HG03159 (cell line): ENCODE results near the gene CFAP74.

Experiments
- ATAC-seq: cut with Tn5 transposase; IDR thresholded peaks from one replicate; pipeline ENCODE4 v1.9.1; 2021; ENCODE audit warnings: mild to moderate bottlenecking, moderate library complexity; ENCODE audit not compliant: unreplicated experiment

CFAP74 gene

GRCh38 chr1:2022063-2022770 is 18.6 kb upstream of the CFAP74 start:
- no peak for ATAC-seq

GRCh38 chr1:2021550-2021949 is 18.0 kb upstream of the CFAP74 start:
- ATAC-seq, result no peak

GRCh38 chr1:2020310-2020655 is 16.7 kb upstream of the CFAP74 start:
- ATAC-seq, result no peak

- ATAC-seq, result no peak
Observed at GRCh38 chr1:2019571-2020309, 16.2 kb upstream of the CFAP74 start.

- ATAC-seq, result no peak
Observed at GRCh38 chr1:2019172-2019543, 15.6 kb upstream of the CFAP74 start, which contains the start of gene GABRD. Gene GABRD, plus strand, starts transcription at chr1:2019345. Its CDS starts 79 bp downstream, at chr1:2019424.

GRCh38 chr1:2018217-2019171 is 14.9 kb upstream of the CFAP74 start:
- ATAC-seq, result no peak

- no peak for ATAC-seq
Observed at GRCh38 chr1:2016123-2016522, 12.5 kb upstream of the CFAP74 start.

GRCh38 chr1:2014741-2015735 is 11.5 kb upstream of the CFAP74 start:
- no peak for ATAC-seq

- no peak for ATAC-seq
Observed at GRCh38 chr1:2014181-2014580, 10.6 kb upstream of the CFAP74 start.

GRCh38 chr1:2009101-2010053 is 5.8 kb upstream of the CFAP74 start:
- ATAC-seq, result no peak

- ATAC-seq, result no peak
Observed at GRCh38 chr1:2004856-2005255, 1.3 kb upstream of the CFAP74 start.

GRCh38 chr1:2001773-2002411 is 1.7 kb downstream of the CFAP74 start:
- ATAC-seq, result no peak

- no peak for ATAC-seq
Observed at GRCh38 chr1:2000850-2001249, 2.7 kb downstream of the CFAP74 start.

- no peak for ATAC-seq
Observed at GRCh38 chr1:2000432-2000831, 3.2 kb downstream of the CFAP74 start.

GRCh38 chr1:1997576-1997975 is 6.0 kb downstream of the CFAP74 start:
- no peak for ATAC-seq

GRCh38 chr1:1996207-1996651 is 7.4 kb downstream of the CFAP74 start:
- ATAC-seq, result no peak

- ATAC-seq, result no peak
Observed at GRCh38 chr1:1994536-1994935, 9.1 kb downstream of the CFAP74 start.

- ATAC-seq, result no peak
Observed at GRCh38 chr1:1990222-1990621, 13.4 kb downstream of the CFAP74 start.

- no peak for ATAC-seq
Observed at GRCh38 chr1:1989789-1990188, 13.8 kb downstream of the CFAP74 start.
